Measurements from ENCODE around the gene RTTN.
A peak's percentile ranks its signal among the peaks of the same experiment; 100 is the strongest.

Gene RTTN

GRCh38 chr18:69996951-69997798 lies 208.3 kb downstream of the RTTN start:
- H3K4me3 ChIP-seq (ENCODE audit: low read depth, low read length), result no peak overlapping the region
- no peak for TF ChIP-seq CTCF (IDR thresholded peaks at IDR 0.05; ENCODE audit: low read depth, low read length)
- no peak for DNase-seq (ENCODE audit: low read depth, low spot score)
- in situ Hi-C loops (cut with HindIII; ENCODE audit: low sequenced_read_pairs), result no loop called here

- H3K4me3 ChIP-seq (ENCODE audit: low read depth, low read length), result no peak overlapping the region
- TF ChIP-seq CTCF (IDR thresholded peaks at IDR 0.05; ENCODE audit: low read depth, low read length), result no peak
- in situ Hi-C loops (cut with HindIII; ENCODE audit: low sequenced_read_pairs), result no loop called here
- no peak for DNase-seq (ENCODE audit: low read depth, low spot score)
Measured at GRCh38 chr18:69996417-69996816, 209.1 kb downstream of the RTTN start.

- in situ Hi-C loops (cut with HindIII; ENCODE audit: low sequenced_read_pairs), result no loop called here
- no peak for TF ChIP-seq CTCF (IDR thresholded peaks at IDR 0.05; ENCODE audit: low read depth, low read length)
- H3K4me3 ChIP-seq (ENCODE audit: low read depth, low read length), result no peak overlapping the region
- DNase-seq (ENCODE audit: low read depth, low spot score), result no peak
Measured at GRCh38 chr18:69995774-69996173, 209.7 kb downstream of the RTTN start.

- peak; percentile 35 for DNase-seq (ENCODE audit: low read depth, low spot score)
- TF ChIP-seq CTCF (IDR thresholded peaks at IDR 0.05; ENCODE audit: low read depth, low read length), result no peak
- in situ Hi-C loops (cut with HindIII; ENCODE audit: low sequenced_read_pairs), result no loop called here
- no peak overlapping the region for H3K4me3 ChIP-seq (ENCODE audit: low read depth, low read length)
Measured at GRCh38 chr18:69992776-69993175, 212.7 kb downstream of the RTTN start.

GRCh38 chr18:69987870-69988269 lies 217.6 kb downstream of the RTTN start:
- DNase-seq (ENCODE audit: low read depth, low spot score), result no peak
- in situ Hi-C loops (cut with HindIII; ENCODE audit: low sequenced_read_pairs), result no loop called here
- no peak overlapping the region for H3K4me3 ChIP-seq (ENCODE audit: low read depth, low read length)
- no peak for TF ChIP-seq CTCF (IDR thresholded peaks at IDR 0.05; ENCODE audit: low read depth, low read length)

- DNase-seq (ENCODE audit: low read depth, low spot score), result no peak
- no peak overlapping the region for H3K4me3 ChIP-seq (ENCODE audit: low read depth, low read length)
- in situ Hi-C loops (cut with HindIII; ENCODE audit: low sequenced_read_pairs), result no loop called here
- TF ChIP-seq CTCF (IDR thresholded peaks at IDR 0.05; ENCODE audit: low read depth, low read length), result no peak
Measured at GRCh38 chr18:69985239-69985638, 220.2 kb downstream of the RTTN start.

Measured in astrocyte of the spinal cord (primary cell).